GM23338 (cell line): Measurements from ENCODE around the gene SELPLG. TPM values are rescaled to one million over a fixed set of nuclear protein-coding genes. Genes with fewer than 3 reads are reported as not detected.

Experiments
- ATAC-seq: fragments of 200-7000 bp; cut with Tn5 transposase; 3 replicates; pipeline ENCODE4 v1.9.1; 2020
- DNase-seq: peaks from one replicate; pipeline ENCODE4 v3.0.0-alpha.2; 2015; ENCODE audit warnings: low spot score
- H2AFZ ChIP-seq: fragments of 200-600 bp; sonication (generic); 2 replicates; pipeline ENCODE4 v1.8.0; 2016; ENCODE audit warnings: antibody characterized with exemption, mild to moderate bottlenecking, moderate library complexity
- H3F3A ChIP-seq: fragments of 200-600 bp; sonication (generic); replicated peaks from 2 replicates; pipeline ENCODE4 v1.8.0; 2017; ENCODE audit warnings: antibody characterized with exemption, mixed run types, low read depth
- H3K27ac ChIP-seq: fragments of 200-600 bp; sonication (generic); 2 replicates; pipeline ENCODE4 v1.6.1; 2016; ENCODE audit warnings: low read depth
- H3K27me3 ChIP-seq: fragments of 200-600 bp; sonication (generic); 2 replicates; pipeline ENCODE4 v1.8.0; 2016; ENCODE audit warnings: mild to moderate bottlenecking, mixed run types, moderate library complexity; ENCODE audit not compliant: insufficient read depth
- H3K36me3 ChIP-seq: fragments of 200-600 bp; sonication (generic); 2 replicates; pipeline ENCODE4 v1.8.0; 2016; ENCODE audit warnings: mild to moderate bottlenecking; ENCODE audit not compliant: insufficient read depth
- H3K4me1 ChIP-seq: fragments of 200-600 bp; sonication (generic); 2 replicates; pipeline ENCODE4 v1.8.0; 2016; ENCODE audit warnings: mild to moderate bottlenecking, moderate library complexity; ENCODE audit not compliant: insufficient read depth
- H3K4me2 ChIP-seq: fragments of 200-600 bp; sonication (generic); 2 replicates; pipeline ENCODE4 v1.7.1; 2017; ENCODE audit warnings: mixed run types
- H3K4me3 ChIP-seq: fragments of 200-600 bp; sonication (generic); 2 replicates; pipeline ENCODE4 v1.6.1; 2016; ENCODE audit warnings: mixed run types
- H3K79me2 ChIP-seq: fragments of 200-600 bp; sonication (generic); replicated peaks from 2 replicates; pipeline ENCODE4 v1.8.0; 2017; ENCODE audit warnings: mild to moderate bottlenecking; ENCODE audit not compliant: insufficient read depth
- H3K9me2 ChIP-seq: fragments of 200-600 bp; sonication (generic); 2 replicates; pipeline ENCODE4 v1.8.0; 2017; ENCODE audit not compliant: insufficient read depth
- H4K20me1 ChIP-seq: fragments of 200-600 bp; sonication (generic); replicated peaks from 2 replicates; pipeline ENCODE4 v1.8.0; 2017; ENCODE audit warnings: mild to moderate bottlenecking; ENCODE audit not compliant: insufficient read depth
- H3K27ac Mint-ChIP-seq: 2 replicates; pipeline ENCODE4 v1.8.0; 2020; ENCODE audit warnings: inconsistent platforms, mild to moderate bottlenecking, moderate library complexity, mixed read lengths
- H3K27me3 Mint-ChIP-seq: 3 replicates; pipeline ENCODE4 v1.8.0; 2022; ENCODE audit warnings: low read depth, mild to moderate bottlenecking, moderate library complexity, mixed read lengths, inconsistent platforms; ENCODE audit not compliant: insufficient read depth, poor library complexity
- H3K36me3 Mint-ChIP-seq: 3 replicates; pipeline ENCODE4 v1.8.0; 2021; ENCODE audit warnings: low read depth, mild to moderate bottlenecking, inconsistent platforms, moderate library complexity, mixed read lengths
- H3K4me1 Mint-ChIP-seq: 3 replicates; pipeline ENCODE4 v1.8.0; 2020; ENCODE audit warnings: mild to moderate bottlenecking, inconsistent platforms, mixed read lengths
- H3K4me3 Mint-ChIP-seq: 3 replicates; pipeline ENCODE4 v1.8.0; 2021; ENCODE audit warnings: moderate library complexity, mild to moderate bottlenecking, inconsistent platforms, mixed read lengths
- H3K9me3 Mint-ChIP-seq: 3 replicates; pipeline ENCODE4 v1.8.0; 2020; ENCODE audit warnings: moderate library complexity, mild to moderate bottlenecking, inconsistent platforms, mixed read lengths
- EZH2 ChIP-seq: fragments of 200-600 bp; sonication (generic); IDR thresholded peaks from one replicate; pipeline ENCODE4 v1.8.0; 2017; ENCODE audit warnings: antibody characterized with exemption, mild to moderate bottlenecking, low read depth; ENCODE audit not compliant: unreplicated experiment
- EZH2phosphoT487 ChIP-seq: fragments of 200-600 bp; sonication (generic); IDR thresholded peaks from one replicate; pipeline ENCODE4 v1.8.1; 2018; ENCODE audit warnings: antibody characterized with exemption; ENCODE audit not compliant: unreplicated experiment
- NANOG ChIP-seq: IDR thresholded peaks from 2 replicates; pipeline ENCODE4 v1.6.1; 2016; ENCODE audit warnings: antibody characterized with exemption, borderline replicate concordance
- POLR2AphosphoS5 ChIP-seq: IDR thresholded peaks from 2 replicates; pipeline ENCODE4 v1.6.1; 2016; ENCODE audit warnings: antibody characterized with exemption, low read depth
- STAT1 ChIP-seq: IDR thresholded peaks from one replicate; pipeline ENCODE4 v1.6.1; 2016; ENCODE audit warnings: antibody characterized with exemption; ENCODE audit not compliant: unreplicated experiment
- ZNF331 ChIP-seq: fragments of 250-450 bp; sonication (Bioruptor Pico); IDR thresholded peaks from 2 replicates; pipeline ENCODE4 v1.5.0; 2020; ENCODE audit warnings: low read depth, mild to moderate bottlenecking, moderate library complexity
- polyA plus RNA-seq: library from polyadenylated mRNA; unstranded; fragments of >200 nt; fragmentation: Nextera tagmentation; extraction: Ambion mirVana; gene quantifications from 2 replicates; pipeline ENCODE4 v1.2.1, GENCODE V29; 2016
- total RNA-seq: library from RNA; depleted of rRNA; stranded (reverse); fragments of >200 nt; shearing (Covaris generic); gene quantifications from 2 replicates; pipeline ENCODE4 v1.2.3, GENCODE V29; 2014
- TF ChIP-seq, protein P1 (sequence below): fragments of 250-450 bp; sonication (Bioruptor Pico); IDR thresholded peaks from 2 replicates; pipeline ENCODE4 v1.5.0; 2020; ENCODE audit warnings: mild to moderate bottlenecking, moderate library complexity
- TF ChIP-seq, protein P2 (sequence below): IDR thresholded peaks from 2 replicates; pipeline ENCODE4 v1.6.1; 2016; ENCODE audit warnings: antibody characterized with exemption
- TF ChIP-seq, protein P3 (sequence below): IDR thresholded peaks from one replicate; pipeline ENCODE4 v1.6.1; 2018; ENCODE audit warnings: antibody characterized with exemption; ENCODE audit not compliant: unreplicated experiment
- TF ChIP-seq, protein P4 (sequence below), 2 experiments: fragments of 200-600 bp in 1 of 2; sonication (generic) in 1 of 2; conservative IDR thresholded peaks; 2 replicates each; pipeline versions ENCODE4 v1.5.1 to v1.6.1; 2016 to 2017; ENCODE audit warnings: antibody characterized with exemption in 2 of 2, low read depth in 2 of 2, mild to moderate bottlenecking in 2 of 2, moderate library complexity in 1 of 2

Gene SELPLG
- total and polyA plus RNA-seq, 2 experiments from 2014 or later: 0.16 to 0.56 TPM

DNA sequence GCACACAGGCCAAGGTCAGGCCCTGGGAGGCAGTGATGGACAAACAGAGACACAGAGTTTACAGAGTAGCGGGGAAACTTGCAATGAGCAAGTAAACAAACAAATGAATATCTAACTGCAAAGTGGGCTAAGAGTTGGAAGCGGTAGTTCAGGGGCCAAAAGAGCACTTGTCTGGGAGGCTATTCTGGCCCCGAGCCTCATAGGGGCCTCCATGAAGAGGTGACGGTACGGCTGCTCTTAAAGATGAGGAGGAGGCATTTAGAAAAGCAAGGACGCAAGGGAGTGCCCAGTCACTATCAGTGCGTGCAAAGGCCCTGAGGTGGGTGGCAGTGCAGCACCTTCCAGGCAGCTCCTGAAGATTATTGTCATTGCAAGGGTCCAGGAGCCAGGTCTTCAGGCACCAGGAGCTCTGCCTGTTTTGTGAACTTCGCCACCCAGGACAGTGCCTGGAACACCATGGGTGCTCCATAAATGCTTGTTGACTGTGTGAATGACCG is 31.4 kb downstream of the SELPLG start (continued):
- TF ChIP-seq, protein P1, sequence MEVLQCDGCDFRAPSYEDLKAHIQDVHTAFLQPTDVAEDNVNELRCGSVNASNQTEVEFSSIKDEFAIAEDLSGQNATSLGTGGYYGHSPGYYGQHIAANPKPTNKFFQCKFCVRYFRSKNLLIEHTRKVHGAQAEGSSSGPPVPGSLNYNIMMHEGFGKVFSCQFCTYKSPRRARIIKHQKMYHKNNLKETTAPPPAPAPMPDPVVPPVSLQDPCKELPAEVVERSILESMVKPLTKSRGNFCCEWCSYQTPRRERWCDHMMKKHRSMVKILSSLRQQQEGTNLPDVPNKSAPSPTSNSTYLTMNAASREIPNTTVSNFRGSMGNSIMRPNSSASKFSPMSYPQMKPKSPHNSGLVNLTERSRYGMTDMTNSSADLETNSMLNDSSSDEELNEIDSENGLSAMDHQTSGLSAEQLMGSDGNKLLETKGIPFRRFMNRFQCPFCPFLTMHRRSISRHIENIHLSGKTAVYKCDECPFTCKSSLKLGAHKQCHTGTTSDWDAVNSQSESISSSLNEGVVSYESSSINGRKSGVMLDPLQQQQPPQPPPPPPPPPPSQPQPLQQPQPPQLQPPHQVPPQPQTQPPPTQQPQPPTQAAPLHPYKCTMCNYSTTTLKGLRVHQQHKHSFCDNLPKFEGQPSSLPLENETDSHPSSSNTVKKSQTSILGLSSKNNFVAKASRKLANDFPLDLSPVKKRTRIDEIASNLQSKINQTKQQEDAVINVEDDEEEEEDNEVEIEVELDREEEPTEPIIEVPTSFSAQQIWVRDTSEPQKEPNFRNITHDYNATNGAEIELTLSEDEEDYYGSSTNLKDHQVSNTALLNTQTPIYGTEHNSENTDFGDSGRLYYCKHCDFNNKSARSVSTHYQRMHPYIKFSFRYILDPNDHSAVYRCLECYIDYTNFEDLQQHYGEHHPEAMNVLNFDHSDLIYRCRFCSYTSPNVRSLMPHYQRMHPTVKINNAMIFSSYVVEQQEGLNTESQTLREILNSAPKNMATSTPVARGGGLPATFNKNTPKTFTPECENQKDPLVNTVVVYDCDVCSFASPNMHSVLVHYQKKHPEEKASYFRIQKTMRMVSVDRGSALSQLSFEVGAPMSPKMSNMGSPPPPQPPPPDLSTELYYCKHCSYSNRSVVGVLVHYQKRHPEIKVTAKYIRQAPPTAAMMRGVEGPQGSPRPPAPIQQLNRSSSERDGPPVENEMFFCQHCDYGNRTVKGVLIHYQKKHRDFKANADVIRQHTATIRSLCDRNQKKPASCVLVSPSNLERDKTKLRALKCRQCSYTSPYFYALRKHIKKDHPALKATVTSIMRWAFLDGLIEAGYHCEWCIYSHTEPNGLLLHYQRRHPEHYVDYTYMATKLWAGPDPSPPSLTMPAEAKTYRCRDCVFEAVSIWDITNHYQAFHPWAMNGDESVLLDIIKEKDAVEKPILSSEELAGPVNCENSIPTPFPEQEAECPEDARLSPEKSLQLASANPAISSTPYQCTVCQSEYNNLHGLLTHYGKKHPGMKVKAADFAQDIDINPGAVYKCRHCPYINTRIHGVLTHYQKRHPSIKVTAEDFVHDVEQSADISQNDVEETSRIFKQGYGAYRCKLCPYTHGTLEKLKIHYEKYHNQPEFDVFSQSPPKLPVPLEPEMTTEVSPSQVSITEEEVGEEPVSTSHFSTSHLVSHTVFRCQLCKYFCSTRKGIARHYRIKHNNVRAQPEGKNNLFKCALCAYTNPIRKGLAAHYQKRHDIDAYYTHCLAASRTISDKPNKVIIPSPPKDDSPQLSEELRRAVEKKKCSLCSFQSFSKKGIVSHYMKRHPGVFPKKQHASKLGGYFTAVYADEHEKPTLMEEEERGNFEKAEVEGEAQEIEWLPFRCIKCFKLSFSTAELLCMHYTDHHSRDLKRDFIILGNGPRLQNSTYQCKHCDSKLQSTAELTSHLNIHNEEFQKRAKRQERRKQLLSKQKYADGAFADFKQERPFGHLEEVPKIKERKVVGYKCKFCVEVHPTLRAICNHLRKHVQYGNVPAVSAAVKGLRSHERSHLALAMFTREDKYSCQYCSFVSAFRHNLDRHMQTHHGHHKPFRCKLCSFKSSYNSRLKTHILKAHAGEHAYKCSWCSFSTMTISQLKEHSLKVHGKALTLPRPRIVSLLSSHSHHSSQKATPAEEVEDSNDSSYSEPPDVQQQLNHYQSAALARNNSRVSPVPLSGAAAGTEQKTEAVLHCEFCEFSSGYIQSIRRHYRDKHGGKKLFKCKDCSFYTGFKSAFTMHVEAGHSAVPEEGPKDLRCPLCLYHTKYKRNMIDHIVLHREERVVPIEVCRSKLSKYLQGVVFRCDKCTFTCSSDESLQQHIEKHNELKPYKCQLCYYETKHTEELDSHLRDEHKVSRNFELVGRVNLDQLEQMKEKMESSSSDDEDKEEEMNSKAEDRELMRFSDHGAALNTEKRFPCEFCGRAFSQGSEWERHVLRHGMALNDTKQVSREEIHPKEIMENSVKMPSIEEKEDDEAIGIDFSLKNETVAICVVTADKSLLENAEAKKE (CRISPR knock-in tag): no peak
- no peak for TF ChIP-seq POLR2AphosphoS5
- TF ChIP-seq STAT1: no peak
- TF ChIP-seq EZH2: no peak

DNA sequence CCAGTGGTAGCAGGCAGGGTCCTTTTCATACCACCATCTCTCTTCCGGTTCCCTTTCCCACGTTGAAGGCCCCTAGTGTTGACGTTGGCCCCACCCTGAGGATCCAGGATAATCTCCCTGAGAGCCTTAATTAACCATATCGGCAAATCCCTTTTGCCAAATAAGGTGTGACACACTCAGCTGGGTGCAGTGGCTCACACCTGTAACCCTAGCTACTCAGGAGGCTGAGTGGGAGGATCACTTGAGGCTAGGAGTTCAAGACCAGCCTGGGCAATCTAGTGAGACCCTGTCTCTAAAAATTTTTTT is 33.0 kb downstream of the SELPLG start:
- H3K4me3 ChIP-seq: no peak overlapping the region
- Mint-ChIP-seq H3K4me3 (no peak overlapping the region), H3K9me3 (no peaks in the 10 kb centered on the region), H3K4me1 (peaks cover 19% of the 10 kb centered on the region), H3K27me3 (peaks cover 5% of the 10 kb centered on the region), H3K36me3 (no peaks in the 10 kb centered on the region), H3K27ac (no peak overlapping the region)
- no peaks in the 10 kb centered on the region for H3K4me1 ChIP-seq
- no peak overlapping the region for H3K4me2 ChIP-seq
- no peak for ATAC-seq
- H4K20me1 ChIP-seq: no peaks in the 10 kb centered on the region
- H2AFZ ChIP-seq: no peak overlapping the region
- no peaks in the 10 kb centered on the region for H3K9me2 ChIP-seq
- DNase-seq: no peak
- H3K27me3 ChIP-seq: no peaks in the 10 kb centered on the region
- H3F3A ChIP-seq: 0 out of 2 replicates have a peak, but pooled peaks cover 2% of the 10 kb centered on the region
- no peak overlapping the region for H3K27ac ChIP-seq
- H3K79me2 ChIP-seq: no peaks in the 10 kb centered on the region
- H3K36me3 ChIP-seq: no peaks in the 10 kb centered on the region
- TF ChIP-seq NANOG (no peak), ZNF331 (CRISPR knock-in tag) (no peak), STAT1 (no peak), EZH2 (no peak), EZH2phosphoT487 (no peak)
- TF ChIP-seq, protein P2, sequence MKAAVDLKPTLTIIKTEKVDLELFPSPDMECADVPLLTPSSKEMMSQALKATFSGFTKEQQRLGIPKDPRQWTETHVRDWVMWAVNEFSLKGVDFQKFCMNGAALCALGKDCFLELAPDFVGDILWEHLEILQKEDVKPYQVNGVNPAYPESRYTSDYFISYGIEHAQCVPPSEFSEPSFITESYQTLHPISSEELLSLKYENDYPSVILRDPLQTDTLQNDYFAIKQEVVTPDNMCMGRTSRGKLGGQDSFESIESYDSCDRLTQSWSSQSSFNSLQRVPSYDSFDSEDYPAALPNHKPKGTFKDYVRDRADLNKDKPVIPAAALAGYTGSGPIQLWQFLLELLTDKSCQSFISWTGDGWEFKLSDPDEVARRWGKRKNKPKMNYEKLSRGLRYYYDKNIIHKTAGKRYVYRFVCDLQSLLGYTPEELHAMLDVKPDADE: no peak
- TF ChIP-seq, protein P3, sequence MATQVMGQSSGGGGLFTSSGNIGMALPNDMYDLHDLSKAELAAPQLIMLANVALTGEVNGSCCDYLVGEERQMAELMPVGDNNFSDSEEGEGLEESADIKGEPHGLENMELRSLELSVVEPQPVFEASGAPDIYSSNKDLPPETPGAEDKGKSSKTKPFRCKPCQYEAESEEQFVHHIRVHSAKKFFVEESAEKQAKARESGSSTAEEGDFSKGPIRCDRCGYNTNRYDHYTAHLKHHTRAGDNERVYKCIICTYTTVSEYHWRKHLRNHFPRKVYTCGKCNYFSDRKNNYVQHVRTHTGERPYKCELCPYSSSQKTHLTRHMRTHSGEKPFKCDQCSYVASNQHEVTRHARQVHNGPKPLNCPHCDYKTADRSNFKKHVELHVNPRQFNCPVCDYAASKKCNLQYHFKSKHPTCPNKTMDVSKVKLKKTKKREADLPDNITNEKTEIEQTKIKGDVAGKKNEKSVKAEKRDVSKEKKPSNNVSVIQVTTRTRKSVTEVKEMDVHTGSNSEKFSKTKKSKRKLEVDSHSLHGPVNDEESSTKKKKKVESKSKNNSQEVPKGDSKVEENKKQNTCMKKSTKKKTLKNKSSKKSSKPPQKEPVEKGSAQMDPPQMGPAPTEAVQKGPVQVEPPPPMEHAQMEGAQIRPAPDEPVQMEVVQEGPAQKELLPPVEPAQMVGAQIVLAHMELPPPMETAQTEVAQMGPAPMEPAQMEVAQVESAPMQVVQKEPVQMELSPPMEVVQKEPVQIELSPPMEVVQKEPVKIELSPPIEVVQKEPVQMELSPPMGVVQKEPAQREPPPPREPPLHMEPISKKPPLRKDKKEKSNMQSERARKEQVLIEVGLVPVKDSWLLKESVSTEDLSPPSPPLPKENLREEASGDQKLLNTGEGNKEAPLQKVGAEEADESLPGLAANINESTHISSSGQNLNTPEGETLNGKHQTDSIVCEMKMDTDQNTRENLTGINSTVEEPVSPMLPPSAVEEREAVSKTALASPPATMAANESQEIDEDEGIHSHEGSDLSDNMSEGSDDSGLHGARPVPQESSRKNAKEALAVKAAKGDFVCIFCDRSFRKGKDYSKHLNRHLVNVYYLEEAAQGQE: no peak
- TF ChIP-seq, protein P4, sequence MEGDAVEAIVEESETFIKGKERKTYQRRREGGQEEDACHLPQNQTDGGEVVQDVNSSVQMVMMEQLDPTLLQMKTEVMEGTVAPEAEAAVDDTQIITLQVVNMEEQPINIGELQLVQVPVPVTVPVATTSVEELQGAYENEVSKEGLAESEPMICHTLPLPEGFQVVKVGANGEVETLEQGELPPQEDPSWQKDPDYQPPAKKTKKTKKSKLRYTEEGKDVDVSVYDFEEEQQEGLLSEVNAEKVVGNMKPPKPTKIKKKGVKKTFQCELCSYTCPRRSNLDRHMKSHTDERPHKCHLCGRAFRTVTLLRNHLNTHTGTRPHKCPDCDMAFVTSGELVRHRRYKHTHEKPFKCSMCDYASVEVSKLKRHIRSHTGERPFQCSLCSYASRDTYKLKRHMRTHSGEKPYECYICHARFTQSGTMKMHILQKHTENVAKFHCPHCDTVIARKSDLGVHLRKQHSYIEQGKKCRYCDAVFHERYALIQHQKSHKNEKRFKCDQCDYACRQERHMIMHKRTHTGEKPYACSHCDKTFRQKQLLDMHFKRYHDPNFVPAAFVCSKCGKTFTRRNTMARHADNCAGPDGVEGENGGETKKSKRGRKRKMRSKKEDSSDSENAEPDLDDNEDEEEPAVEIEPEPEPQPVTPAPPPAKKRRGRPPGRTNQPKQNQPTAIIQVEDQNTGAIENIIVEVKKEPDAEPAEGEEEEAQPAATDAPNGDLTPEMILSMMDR (conservative IDR thresholded peaks at IDR 0.05; ENCODE audit: low read depth in 2 of 2): no peak
